ENCODE measurements around the gene TMED5. TPM values are rescaled to one million over a fixed set of nuclear protein-coding genes. Genes with fewer than 3 reads are reported as not detected.
A peak's percentile ranks its signal among the peaks of the same experiment; 100 is the strongest.
"Not testable (repeated sequence)": the region's sequence is repeated elsewhere in the genome, so short reads cannot be mapped to it uniquely, and the experiment has no call there.

TMED5 gene
- polyA plus RNA-seq (ENCODE audit: insufficient read length in 4 of 4): 100 to 1,000 TPM in 1 of 4 donors, 10 to 100 TPM in 3; 86.7 to 100 (median 92.9) TPM

DNA sequence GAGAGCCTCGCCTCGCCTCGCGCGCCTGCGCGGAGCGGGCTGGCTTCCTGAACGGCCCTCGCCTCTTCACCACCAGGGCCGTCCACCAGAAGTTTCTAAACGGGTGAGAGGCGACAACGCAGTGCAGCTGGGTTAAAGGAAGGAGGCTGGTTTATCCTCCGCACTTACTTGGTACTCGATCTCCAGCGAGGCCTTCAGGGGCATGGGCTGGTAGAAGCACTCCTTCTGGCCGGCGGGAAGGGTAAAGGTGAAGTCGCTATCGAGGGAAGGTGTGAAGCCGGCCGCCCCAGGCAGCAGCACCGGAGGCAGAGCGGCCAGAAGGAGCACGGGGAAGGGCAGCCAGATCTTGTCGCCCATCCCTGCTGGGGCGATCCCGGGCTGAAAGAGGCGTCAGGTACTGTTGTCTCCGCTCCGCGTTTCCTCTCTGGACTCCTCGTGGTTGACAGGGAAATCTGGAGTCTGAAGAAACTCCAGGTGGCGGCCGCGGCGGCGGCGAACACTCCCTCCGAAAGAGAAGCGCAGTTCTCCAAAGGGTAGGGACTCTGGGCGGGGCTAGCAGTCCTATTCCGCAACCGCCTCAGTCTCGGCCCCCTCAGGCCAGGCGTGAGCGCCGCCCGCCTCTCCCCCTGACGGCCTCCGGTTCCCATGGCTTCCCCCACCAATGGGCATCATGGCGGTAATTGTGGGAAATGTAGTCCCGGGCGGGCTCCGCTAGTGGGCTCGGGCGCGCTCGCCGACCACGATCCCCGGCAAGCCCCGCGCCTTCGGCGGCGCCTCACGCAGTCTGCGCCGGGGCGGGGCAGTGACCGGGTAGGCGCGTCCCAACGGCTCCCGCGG is at the start of gene TMED5:
TMED5 (minus strand) TSS at position 528 of the 837 bp plus-strand sequence; CDS start at position 357, 171 bp downstream.
- DNase-seq (ENCODE audit: low read depth in 4 of 4, low spot score in 2 of 4): peak; percentile 89 to 98 (median 94)

DNA sequence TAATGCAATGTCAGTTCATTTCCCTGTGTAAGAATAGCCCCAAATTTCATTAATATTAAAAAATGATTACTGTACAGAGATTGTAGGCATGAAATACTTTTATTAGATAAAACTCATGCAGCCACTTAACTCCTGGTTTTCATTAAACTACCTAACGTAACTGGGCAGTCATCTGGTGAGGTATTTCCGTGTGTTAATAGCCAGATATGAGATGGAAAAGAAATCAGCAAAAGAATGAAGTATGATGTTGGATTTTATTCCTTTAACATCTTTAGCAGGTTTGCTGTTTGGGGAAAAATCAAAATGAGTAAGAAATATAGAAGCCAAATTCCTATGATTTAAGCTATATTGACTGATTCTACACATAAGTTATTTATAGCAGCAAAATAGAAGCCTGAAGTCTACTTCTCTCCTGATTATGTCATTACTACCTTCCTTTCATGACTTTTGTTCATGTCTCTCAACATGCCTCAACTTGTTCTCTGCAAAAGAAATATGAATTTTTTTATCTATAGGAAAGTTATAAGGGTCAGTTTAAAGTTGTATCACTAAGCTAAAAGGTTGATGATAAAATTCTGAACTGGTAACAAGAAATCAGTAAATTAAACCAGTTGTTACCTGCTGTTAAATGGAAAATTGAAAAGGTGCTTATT is 42.9 kb upstream of the TMED5 start:
- no peak for DNase-seq (ENCODE audit: low read depth in 4 of 4, low spot score in 2 of 4)

DNA sequence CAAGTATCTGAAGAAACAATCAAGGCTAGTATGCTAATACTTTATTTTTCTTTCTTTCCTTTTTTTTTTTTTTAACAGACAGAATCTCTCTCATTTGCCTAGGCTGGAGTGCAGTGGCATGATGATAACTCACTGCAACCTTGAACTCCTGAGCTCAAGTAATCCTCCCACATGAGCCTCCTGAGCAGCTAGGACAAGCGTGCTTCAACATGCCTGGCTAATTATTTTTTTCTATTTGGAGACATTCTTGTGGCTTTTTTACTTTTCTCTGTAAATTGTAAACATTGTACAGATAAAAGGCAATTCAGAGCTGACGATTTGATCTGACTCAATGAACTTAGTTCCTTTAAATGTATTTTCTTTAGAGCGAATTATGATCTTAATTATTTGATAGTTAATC is 41.7 kb upstream of the TMED5 start:
- no peak for DNase-seq (ENCODE audit: low read depth in 4 of 4, low spot score in 2 of 4)

DNA sequence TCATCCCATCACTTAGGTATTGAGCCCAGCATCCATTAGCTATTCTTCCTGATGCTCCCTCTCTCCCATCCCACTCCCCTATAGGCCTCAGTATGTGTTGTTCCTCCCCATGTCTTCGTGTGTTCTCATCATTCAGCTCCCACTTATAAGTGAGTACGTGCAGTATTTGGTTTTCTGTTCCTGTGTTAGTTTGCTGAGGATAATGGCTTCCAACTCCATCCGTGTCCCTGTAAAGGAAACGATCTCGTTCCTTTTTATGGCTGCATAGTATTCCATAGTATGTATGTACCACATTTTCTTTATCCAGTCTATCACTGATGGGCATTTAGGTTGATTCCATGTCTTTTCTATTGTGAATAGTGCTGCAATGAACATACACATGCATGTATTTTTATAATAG is 40.5 kb upstream of the TMED5 start:
- DNase-seq (ENCODE audit: low read depth in 4 of 4, low spot score in 2 of 4): not testable (repeated sequence)

DNA sequence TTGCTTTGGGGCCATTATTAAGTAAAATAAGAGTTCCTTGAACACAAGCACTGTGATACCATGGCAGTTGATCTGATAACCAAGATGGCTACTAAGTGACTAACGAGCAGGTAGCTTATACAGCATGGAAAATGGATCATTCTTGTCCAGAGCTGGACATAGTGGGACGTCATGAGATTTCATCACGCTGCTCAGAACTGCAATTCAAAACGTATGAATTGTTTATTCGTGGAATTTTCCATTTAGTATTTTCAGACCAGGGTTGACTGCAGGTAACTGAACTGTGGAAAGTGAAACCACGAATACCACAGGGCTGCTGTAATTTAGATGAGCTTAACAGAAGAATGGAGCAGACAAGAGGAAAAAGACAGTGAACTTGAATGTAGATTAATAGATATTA is 39.2 kb upstream of the TMED5 start:
- DNase-seq (ENCODE audit: low read depth in 4 of 4, low spot score in 2 of 4): no peak

DNA sequence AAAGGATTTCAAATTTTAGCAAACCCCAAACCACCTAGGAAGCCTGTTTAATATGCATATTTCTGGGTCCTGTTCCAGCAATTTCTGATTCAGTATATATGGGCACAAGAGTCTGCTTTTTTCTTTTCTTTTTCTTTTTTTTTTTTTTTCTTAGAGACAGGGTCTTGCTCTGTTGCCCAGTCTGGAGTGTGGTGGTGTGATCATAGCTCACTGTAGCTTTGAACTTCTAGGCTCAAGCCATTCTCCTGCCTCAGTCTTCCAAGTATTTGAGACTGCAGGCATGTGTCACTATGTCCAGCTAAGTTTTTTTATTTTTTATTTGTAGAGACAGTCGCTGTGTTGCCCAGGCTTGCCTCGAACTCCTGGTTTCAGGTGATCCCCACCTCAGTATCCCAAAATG is 35.1 kb upstream of the TMED5 start:
- DNase-seq (ENCODE audit: low read depth in 4 of 4, low spot score in 2 of 4): no peak

DNA sequence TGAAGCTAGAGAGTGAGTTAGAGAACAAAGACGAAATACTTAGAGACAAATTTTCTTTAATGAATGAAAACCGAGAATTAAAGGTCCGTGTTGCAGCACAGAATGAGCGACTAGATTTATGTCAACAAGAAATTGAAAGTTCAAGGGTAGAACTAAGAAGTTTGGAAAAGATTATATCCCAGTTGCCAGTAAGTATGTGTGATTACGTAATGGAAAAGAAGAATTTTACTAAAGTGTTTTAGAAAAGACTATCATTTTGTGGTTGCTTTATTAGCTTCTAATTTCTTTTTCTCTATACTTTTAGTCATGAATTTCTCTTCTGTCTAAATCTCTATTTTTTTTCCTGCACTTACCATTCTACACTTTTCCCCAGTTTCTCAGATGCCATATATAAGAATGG is 27.0 kb upstream of the TMED5 start:
- no peak for DNase-seq (ENCODE audit: low read depth in 4 of 4, low spot score in 2 of 4)

DNA sequence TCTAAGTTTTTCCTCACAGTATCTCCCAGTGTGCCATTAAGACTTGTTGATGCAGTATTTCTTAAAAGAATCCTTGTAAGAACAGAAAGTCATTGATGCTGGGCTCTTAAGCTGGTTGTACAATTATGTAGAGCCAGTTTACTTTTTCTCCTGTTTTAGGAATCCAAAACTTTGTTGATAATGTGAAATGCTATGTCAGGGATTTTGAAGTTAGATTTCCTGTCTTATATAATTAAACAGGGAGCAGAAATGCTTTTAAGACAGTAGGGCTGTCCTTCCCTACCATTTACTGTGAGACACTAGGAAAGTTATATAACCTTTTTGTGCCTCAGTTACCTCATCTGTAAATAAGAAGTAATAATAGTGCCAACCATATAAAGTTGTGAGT is 26.3 kb upstream of the TMED5 start:
- no peak for DNase-seq (ENCODE audit: low read depth in 4 of 4, low spot score in 2 of 4)

DNA sequence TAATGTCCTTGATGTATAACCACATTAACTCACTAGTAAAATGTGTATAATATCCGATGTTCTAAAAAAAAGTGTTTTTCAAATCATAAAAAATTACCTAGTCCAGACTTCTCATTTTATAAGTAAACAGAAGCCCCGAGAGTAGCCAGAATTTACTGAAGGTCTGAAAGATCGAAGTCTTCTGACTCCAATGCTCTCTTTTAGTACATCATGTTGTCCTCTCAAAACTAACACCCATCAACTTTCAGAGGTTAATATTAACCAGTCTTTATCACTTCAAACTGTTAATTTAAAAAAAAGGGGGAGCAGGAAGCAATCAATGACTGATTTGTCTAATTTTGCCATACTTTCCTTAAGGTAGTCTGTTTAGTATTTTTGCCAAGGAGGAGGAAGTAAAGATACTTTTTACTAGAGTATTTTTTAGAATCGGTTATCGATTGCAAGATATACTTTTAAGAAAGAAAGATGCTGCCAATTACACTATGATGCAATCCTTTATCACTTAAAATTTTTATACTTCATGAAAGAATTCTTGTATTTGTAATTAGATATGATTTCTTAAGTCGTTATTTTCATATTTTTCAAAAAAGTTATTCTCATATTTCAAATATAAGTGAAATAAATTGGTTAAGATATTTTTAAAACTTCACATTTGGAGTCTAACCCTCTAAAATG is 25.8 kb upstream of the TMED5 start:
- no peak for DNase-seq (ENCODE audit: low read depth in 4 of 4, low spot score in 2 of 4)

DNA sequence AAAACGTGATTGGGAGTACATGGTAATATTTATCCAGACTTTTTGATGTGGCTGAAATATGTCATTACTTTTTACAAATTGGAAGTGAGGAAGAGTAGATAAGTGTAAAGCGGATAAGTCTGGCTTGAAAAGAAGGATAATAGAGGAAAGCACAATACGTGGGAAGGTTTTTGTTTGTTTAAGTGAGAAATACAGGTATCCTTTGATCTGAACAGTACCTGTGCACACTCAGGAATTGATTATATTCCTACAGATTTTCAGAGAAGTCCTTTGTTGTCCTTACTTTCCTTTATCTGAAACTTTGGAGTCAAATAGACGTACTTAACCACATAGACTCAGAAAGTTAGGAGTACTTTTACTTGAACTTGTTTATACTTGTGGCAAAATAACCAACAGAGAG is 20.5 kb upstream of the TMED5 start:
- no peak for DNase-seq (ENCODE audit: low read depth in 4 of 4, low spot score in 2 of 4)

DNA sequence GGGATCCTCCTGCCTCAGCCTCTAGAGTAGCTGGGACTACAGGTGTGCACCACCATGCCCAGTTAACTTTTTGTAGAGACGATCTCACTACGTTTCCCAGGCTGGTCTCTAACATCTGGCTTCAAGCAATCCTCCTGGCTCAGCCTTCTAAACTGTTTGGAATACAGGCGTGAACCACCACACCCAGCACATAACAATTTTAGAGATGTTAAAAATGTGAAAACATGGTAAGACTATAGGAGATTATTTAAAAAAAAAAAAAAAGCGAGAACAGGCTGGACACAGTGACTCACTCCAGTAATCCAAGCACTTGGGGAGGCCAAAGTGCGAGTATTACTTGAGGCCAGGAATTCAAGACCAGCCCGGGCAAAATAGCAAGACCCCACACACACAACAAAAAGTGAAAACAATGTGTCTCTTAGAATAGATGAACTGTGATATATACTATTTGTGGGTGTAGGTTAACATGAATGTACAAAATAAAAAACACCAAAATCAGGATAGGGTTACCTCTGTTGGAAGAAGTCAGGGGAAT is 19.9 kb upstream of the TMED5 start:
- no peak for DNase-seq (ENCODE audit: low read depth in 4 of 4, low spot score in 2 of 4)

DNA sequence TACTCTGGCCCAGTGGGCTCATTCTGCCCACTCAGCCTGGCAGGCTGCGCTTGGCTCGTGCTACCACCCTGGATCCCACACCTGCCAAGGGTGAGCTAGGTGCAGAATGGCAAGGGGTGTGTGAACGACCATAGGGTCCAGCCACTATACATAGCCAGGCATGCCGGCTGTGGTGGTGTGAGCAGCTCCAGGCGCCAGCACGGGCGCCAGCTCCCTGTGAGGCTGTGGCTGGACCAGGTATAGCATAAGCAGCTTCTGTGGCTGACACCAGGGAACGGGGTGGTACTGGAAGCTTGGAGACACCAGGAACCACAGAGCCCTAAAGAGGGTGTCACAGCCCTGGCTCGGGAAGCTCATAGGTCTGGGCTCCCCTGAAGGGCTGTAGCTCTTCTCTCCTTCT is 18.9 kb upstream of the TMED5 start:
- no peak for DNase-seq (ENCODE audit: low read depth in 4 of 4, low spot score in 2 of 4)

DNA sequence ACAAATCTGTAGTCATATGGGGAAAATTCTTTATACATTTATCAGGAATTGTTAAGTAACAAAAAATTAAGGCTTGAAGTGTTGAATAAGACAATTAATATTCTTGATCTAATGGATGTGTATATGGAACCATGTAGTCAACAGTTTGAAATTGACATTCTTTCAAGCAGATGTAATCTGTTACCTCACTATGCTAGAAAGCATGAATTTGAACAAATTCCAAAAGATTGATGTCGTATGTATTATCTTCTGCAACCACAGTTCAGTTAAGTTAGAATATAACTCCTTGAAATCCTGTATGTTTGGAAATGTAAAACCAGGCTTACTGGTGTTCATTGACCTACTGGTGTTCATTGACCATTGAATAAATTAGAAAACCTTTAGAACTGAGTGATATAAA is 16.4 kb upstream of the TMED5 start:
- no peak for DNase-seq (ENCODE audit: low read depth in 4 of 4, low spot score in 2 of 4)

DNA sequence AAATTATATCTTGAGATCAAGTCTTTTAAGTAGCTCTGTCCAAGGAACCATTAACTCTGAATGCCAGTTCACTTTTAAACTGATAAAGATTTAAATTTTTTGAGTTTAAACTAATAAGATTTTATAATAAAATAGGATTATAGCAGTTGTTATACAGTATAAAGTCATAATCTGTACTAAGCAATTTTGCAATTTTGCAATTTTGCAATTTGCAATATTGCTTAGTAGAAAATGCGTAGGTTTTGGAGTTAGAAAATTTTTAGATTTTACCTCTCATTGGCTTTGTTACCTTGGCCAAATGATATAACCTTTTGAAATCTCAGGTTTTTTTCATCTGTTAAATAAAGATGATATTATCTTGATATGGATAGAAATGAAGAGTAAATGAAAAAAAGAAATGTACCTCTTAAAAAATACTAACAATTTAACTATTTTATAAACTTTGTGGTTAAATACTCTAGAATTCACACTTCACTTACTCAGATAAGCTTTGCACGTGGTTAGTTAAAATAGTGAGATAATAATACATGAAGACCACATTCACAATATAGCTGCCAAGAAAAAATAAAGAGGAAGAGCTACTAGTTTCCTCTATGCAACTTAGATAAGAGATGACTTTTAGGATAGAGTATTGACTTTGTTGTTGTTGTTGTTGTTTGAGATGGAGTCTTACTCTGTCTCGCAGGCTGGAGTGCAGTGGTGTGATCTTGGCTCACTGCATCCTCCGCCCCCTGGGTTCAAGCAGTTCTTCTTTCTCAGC is 14.2 kb upstream of the TMED5 start:
- DNase-seq (ENCODE audit: low read depth in 4 of 4, low spot score in 2 of 4): no peak

DNA sequence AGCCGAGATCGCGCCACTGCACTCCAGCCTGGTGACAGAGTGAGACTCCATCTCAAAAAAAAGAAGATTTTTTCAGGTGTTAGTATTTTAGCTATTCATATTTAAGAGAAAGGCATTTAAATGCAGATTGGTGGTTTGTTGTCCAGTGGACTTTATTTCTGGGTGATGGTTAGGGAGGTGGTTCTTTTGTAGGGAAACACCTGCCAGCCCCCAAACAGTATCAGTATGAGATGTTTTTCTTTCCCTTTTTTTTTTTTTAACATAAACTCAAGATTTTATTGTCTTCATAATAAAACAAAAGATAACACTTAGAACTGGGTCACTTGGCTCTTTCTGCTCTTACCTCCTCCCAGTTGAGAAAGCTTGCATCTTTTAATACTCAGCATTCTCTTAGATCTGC is 10.2 kb upstream of the TMED5 start:
- DNase-seq (ENCODE audit: low read depth in 4 of 4, low spot score in 2 of 4): no peak

DNA sequence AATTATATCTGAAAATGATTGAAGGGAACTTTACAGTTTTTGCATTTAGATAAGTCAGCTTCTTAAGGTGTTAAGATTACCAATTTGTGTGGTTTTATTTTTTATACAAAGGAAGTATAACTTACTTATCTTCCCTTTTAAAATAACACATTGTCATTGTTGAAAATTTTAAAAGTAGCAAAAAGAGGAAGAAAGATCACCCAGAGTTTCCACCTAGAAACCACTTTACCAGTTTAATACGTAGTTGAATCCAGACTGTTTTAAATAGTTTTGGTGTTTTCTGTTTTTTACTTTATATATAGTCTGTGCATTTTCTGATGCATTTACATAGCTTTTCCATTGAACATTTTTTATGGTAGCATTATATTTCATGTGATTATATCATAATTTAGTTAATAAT is 6.5 kb upstream of the TMED5 start:
- no peak for DNase-seq (ENCODE audit: low read depth in 4 of 4, low spot score in 2 of 4)

DNA sequence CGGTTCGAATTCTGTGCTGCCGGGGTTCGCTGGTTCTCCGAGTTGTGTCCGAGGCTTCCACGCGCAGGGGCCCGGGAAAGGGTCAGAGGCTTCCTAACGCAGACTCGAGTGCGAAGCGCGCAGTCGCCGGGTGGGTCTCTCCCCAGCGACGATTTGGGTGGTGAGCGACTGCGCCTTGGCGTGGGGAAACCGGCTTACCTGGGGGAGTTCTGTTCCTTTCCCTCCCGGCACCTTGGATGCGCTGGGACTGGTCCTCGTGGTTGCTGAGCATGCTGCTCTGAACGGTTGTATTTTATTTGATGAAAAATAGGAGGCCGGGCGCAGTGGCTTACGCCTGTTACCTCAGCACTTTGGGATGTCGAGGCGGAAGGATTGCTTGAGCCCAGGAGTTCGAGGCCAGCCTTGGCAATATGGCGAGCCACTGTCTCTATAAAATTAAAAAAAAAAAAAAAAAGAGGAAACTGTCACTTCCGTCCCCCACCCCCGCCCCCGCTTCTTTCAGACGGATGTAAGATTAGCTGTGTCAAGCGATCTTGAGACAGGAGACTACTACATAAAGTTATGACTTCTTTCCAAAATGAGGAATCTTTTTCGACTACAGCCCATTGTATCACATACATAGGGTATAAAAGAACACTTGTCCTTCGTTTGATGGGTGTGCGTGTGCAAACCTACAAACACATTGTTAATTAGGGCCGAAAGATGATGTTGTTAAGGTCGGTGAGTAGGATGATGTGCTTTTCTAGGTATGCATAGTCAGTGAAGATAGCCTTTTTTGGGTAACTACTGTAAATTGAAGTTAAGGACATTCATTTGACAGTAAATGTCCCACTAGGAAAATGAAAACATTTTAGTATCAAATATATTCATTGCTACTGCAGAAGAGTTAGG is 755 bp upstream of the TMED5 start, which contains the start of gene CCDC18:
CCDC18 (plus strand) TSS at position 2 of the 891 bp plus-strand sequence. CDS start 2,638 bp downstream, outside the sequence.
- peak in 1 of 4 donors; percentile 59 for DNase-seq (ENCODE audit: low read depth in 4 of 4, low spot score in 2 of 4)

DNA sequence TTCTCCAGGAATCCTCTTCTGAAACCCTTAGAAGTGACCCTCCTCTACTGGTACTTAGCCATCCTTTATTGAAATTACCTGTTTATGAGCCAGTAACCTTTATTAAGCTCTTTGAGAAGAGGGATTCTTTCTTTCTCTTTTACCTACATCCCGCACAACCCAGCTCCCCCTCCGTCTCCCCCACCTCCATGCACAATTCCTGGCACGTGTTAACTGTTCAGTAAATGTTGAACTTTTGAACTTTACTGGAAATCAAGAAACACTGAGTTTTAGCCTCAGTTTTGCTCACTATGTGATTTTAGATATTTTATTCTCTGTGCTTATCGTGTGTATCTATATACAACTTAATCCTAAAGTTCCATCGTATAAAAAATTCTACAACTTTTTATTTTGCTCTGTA is 1.8 kb downstream of the TMED5 start:
- peak in 1 of 4 donors; percentile 6 for DNase-seq (ENCODE audit: low read depth in 4 of 4, low spot score in 2 of 4)

DNA sequence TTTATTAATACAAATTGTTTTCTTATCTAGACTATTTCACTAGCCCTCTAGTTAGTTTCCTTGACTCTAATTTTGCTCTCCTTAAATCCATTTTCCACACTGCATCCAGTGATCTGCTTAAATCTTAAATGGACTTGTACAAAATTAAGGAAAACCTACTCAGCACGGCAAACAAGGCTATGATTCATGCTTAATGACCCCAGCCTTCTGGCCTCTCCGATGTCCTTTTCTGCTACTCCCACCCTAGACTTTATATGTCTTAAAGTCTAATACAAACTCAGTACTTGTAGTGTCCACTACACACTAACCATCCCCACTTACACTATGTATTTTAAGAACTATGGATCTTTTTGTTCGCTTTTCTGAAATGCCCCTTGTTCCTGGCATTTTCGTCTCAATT is 2.2 kb downstream of the TMED5 start:
- DNase-seq (ENCODE audit: low read depth in 4 of 4, low spot score in 2 of 4): peak in 2 of 4 donors; percentile 13 to 19

Measured in left renal cortex interstitium (tissue), 4 donors.